Testis (tissue), 2 donors: ENCODE results near the gene MTX3.

Experiments
- CTCF ChIP-seq, 3 experiments: fragments of 450-650 bp in 2 of 3; fragments of 200-600 bp in 1 of 3; sonication (generic) in 1 of 3; IDR thresholded peaks; one replicate each; pipeline ENCODE4 v1.5.1; 2016 to 2019; ENCODE audit warnings: antibody characterized with exemption in 3 of 3, mild to moderate bottlenecking in 2 of 3, moderate library complexity in 1 of 3
- POLR2A ChIP-seq: fragments of 450-650 bp; IDR thresholded peaks from one replicate; pipeline ENCODE4 v1.6.1; 2017; ENCODE audit warnings: antibody characterized with exemption, mild to moderate bottlenecking, moderate library complexity

DNA sequence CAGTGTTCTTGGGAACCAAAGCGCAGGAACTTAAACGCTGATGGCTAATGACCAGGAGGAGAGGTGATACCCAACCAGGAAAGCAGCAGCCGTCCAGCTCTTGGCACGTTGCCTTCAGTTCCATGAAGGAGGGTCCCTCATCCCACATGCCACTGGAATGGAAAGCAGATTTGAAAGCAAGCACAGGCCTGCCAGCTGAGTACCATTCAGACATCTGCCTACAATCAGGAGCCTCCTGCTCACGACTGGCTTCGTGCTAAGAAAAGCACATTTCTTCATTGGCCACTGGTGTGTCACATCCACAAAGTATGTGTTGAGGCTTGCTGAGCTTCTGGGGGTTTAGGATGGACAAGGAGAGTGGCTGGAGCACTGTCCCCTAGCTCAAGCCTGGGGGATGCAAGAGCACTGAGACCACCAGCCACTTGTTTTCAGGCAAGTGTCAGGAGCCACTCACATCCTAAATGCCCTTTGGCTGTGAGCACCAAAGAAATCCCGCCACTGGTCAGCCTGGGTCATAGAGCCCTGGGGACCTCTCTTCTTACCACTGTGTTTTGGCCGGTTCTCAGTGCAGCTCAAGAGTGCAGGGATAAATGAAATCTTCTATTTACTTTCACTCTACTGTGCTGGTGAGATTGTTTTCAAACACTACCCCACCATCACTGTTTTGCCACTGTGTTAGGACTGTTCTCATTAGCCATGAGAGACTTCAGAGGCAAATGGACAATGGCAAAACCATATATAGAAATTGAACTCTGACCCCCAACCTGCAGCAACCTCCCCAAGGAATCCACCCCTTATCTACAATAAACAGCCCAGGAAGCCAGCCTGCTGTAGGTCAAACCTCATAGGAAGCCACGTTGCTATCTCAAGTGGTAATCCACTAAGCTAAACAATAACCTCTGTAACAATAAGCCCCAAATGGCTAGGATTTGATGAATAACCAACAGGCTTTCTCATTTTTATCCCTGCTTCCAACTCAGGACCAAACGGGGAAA lies 58.3 kb downstream of the MTX3 start:
- TF ChIP-seq CTCF (IDR thresholded peaks at IDR 0.05) (no peak), POLR2A (no peak)
